GM18907 (cell line): ENCODE data around the gene NRBP1.
"Not testable (repeated sequence)": the region's sequence is repeated elsewhere in the genome, so short reads cannot be mapped to it uniquely, and the experiment has no call there.

Experiments used
- ATAC-seq: cut with Tn5 transposase; IDR thresholded peaks from one replicate; pipeline ENCODE4 v1.9.1; 2021; ENCODE audit warnings: mild to moderate bottlenecking, moderate library complexity; ENCODE audit not compliant: unreplicated experiment

Gene NRBP1

DNA sequence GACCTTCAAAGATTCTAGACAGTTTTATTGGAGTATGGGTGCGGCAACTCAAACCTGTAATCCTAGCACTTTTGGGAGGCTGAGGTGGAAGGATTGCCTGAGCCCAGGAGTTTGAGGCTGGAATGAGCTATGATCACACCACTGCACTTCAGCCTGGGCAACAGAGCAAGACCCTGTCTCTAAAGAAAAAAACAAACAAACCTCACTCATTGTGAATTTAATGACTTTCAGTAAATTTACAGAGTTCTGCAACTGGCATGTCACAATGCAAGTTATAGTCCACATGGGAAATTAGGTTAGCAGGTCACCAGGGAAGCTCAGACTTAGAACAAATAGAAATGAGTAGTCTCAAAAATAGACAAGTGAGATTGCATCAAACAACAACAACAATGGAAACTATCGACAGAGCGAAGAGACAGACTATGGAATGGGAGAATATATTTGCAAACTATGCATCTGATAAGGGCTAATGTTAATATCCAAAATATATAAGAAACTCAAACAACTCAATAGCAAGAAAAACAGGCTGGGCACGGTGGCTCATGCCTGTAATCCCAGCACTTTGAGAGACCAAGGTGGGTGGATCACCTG lies 6.7 kb upstream of the NRBP1 start:
- ATAC-seq = no peak

DNA sequence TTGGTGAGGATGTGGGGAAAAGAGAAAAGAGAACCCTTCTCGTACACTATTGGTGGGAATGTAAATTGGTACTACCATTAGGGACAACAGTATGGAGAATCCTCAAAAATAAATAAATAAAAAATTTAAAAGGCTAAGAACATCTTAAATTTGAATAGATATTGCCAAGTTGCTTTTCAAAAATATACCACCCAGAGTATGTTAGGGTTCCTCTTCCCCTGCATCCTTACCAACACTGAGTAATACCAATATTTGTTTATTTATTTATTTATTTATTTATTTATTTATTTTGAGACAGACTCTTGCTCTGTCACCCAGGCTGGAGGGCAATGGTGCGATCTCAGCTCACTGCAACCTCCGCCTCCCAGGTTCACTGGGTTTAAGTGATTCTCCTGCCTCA lies 5.5 kb upstream of the NRBP1 start:
- ATAC-seq = no peak

DNA sequence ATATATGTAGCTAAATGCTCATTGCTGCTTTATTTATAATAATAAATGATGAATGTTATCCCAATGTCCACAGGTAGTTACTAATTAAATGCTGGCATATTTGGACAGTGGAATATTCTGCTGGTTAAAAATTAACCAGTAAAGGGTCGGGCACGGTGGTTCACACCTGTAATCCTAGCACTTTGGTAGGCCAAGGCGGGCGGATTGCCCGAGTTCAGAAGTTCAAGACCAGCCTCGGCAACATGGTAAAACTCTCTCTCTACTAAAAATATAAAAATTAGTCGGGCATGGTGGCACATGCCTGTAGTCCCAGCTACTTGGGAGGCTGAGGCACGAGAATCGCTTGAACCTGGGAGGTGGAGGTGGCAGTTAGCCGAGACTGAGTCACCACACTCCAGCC lies 3.4 kb upstream of the NRBP1 start:
- ATAC-seq = not testable (repeated sequence)

- ATAC-seq = no peak
Measured at GRCh38 chr2:27427863-27428212, 593 bp upstream of the NRBP1 start.

GRCh38 chr2:27428978-27429541 lies 629 bp downstream of the NRBP1 start:
- peak; percentile 77 for ATAC-seq

- ATAC-seq = no peak
Measured at GRCh38 chr2:27431395-27431794, 3.0 kb downstream of the NRBP1 start.

DNA sequence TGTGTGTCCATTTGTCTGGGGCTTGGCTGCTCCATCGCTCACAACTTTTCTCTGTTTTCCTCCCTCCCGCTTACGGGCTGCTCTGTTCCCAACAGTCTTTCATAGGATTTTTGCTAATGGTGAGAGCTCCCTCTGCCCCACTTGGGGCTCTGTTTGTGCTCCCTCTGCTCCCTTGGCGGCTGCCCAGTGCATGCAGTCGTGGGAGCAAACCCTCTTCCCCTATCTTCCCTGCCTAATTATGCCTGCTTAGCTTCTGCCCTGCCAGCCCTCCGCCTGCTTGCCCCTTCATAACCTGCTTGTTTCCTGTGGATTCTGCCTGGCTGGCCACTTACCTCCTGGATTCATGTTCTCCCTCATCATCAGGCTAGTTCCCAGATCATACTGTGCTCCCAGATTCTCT lies 7.2 kb downstream of the NRBP1 start:
- no peak for ATAC-seq

GRCh38 chr2:27441226-27441926 lies 12.9 kb downstream of the NRBP1 start:
- ATAC-seq = no peak

GRCh38 chr2:27441958-27442919 lies 13.8 kb downstream of the NRBP1 start, which contains the start of gene KRTCAP3:
Gene KRTCAP3, plus strand, starts transcription at chr2:27442381. Its CDS starts 32 bp downstream, at chr2:27442413.
- no peak for ATAC-seq

DNA sequence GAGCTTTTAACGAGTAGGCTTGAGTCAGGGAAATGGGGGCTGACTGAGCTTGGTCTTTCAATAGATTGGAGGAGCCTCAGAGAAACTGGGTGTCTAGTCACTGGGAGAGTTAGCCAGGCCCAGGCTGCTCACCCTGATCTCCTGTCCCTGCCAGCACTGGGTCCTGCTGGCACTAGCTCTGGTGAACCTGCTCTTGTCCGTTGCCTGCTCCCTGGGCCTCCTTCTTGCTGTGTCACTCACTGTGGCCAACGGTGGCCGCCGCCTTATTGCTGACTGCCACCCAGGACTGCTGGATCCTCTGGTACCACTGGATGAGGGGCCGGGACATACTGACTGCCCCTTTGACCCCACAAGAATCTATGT lies 14.5 kb downstream of the NRBP1 start:
- no peak for ATAC-seq

- ATAC-seq = no peak
Measured at GRCh38 chr2:27445155-27445554, 16.7 kb downstream of the NRBP1 start.

GRCh38 chr2:27445615-27446014 lies 17.2 kb downstream of the NRBP1 start:
- ATAC-seq = no peak

DNA sequence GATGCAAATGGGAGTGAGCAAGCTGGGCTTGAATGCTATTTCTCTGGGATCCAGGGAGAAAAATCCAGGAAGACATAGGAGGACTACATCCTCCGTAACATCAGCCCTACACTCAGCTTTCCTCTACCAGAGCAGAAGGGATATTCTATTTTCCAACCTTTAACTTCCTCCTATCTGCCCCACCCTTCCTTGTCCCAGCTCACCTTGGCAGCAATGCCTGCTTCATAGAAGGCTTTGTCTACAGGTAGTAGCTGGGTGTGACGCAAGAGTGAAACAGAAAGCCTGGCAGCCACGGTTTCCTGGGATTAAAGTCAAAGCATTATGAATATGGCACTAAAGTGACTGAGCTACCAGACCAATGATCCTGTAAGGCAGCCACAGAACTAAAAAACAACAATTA lies 17.6 kb downstream of the NRBP1 start:
- ATAC-seq = no peak

DNA sequence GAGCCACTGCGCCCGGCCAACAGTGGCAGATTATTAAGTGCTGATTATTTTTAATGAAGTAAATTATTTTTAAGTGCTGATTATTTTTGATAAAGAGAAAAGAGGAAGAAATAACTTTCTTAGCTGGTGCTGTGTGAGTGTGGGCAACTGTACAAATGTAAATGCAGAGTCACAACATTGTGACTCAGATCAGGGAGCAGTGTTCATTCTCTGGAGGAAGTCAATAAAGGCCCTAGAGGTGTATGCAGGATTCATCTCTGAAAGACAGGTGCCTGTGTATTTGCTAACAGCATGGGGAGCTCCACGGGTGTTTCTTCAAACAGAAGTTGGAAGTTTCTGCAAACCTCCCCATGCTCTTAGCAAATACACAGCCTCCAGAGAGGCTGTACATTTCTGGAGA lies 19.9 kb downstream of the NRBP1 start:
- no peak for ATAC-seq

GRCh38 chr2:27451095-27451494 lies 22.7 kb downstream of the NRBP1 start:
- no peak for ATAC-seq

DNA sequence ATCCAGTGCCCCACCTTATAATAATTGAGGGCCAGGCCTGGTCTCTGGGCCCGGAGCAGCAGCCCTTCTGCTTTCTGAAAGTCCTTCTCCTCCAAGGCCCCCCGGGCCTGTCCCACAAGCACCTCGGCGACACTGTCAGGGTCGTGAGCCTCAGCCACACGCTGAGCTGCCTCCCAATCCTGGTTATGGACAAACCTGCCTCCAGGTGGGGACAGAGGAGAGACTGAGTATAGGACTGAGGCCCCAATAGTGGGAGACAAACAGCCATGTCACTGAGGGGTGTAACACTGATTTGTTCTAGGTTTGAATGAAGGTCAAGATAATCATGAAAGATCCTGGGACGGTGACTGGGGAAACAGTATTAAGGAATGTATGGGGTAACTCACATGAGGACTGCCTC lies 25.5 kb downstream of the NRBP1 start:
- no peak for ATAC-seq

DNA sequence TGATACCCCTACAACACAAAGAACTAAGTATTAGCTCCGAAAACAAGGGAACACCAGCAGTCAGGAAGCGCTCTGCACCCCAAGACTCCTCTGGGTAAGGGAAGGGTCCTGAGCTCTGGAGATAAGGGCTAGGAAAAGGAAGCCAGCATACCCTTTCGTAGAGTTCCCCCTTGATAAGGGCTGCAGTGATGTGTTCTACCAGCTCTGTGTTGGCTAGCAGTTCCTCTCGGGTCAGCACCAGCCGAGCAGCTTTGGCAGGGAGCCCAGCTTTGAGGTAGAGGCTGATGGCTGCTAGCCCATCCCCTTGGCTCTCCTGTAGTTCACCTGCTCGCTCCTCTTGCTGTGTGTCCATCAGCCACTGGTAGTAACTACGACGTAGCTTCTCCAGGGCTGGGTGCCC lies 32.7 kb downstream of the NRBP1 start:
- no peak for ATAC-seq

DNA sequence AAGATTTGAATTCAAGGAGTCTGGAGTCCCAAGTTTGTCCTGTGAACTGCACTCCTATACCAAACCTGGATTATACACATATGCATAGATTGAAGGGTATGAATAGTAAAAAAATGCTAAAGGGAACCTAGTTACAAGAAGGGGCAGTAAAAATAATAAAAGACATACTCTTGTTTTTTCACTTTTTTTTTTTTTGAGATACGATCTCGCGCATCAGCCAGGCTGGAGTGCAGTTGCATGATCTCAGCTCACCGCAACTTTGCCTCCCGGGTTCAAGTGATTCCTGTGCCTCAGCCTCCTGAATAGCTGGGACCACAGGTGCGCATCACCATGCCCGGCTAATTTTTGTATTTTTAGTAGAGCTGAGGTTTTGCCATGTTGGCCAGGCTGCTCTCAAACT lies 36.0 kb downstream of the NRBP1 start:
- no peak for ATAC-seq

DNA sequence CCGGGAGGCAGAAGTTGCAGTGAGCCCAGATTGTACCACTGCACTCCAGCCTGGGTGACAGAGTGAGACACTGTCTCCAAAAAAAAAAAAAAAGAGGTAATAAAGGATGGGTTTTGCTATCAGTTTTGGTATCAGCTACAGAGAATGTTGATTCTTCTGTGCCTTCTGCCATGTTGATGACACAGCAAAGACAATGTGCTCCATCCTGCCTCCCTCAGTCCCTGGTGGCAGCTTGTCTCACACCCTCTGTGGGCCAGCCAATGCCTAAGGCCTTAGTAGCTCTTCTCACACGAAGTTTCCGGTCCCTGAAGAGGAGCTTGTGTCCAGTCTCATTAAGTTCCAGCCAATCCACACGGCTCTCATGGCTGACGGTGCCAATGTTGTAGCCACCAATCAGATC lies 43.5 kb downstream of the NRBP1 start:
- ATAC-seq = no peak

- no peak for ATAC-seq
Measured at GRCh38 chr2:27485496-27485895, 57.1 kb downstream of the NRBP1 start.

- peak; percentile 10 for ATAC-seq
Measured at GRCh38 chr2:27489118-27489497, 60.7 kb downstream of the NRBP1 start.
